HG02588 (cell line): Measurements from ENCODE around the gene NUP54.

ENCODE experiments used
- ATAC-seq: cut with Tn5 transposase; IDR thresholded peaks from one replicate; pipeline ENCODE4 v1.9.1; 2021; ENCODE audit warnings: mild to moderate bottlenecking, moderate library complexity; ENCODE audit not compliant: unreplicated experiment

The NUP54 gene, protein sequence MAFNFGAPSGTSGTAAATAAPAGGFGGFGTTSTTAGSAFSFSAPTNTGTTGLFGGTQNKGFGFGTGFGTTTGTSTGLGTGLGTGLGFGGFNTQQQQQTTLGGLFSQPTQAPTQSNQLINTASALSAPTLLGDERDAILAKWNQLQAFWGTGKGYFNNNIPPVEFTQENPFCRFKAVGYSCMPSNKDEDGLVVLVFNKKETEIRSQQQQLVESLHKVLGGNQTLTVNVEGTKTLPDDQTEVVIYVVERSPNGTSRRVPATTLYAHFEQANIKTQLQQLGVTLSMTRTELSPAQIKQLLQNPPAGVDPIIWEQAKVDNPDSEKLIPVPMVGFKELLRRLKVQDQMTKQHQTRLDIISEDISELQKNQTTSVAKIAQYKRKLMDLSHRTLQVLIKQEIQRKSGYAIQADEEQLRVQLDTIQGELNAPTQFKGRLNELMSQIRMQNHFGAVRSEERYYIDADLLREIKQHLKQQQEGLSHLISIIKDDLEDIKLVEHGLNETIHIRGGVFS

DNA sequence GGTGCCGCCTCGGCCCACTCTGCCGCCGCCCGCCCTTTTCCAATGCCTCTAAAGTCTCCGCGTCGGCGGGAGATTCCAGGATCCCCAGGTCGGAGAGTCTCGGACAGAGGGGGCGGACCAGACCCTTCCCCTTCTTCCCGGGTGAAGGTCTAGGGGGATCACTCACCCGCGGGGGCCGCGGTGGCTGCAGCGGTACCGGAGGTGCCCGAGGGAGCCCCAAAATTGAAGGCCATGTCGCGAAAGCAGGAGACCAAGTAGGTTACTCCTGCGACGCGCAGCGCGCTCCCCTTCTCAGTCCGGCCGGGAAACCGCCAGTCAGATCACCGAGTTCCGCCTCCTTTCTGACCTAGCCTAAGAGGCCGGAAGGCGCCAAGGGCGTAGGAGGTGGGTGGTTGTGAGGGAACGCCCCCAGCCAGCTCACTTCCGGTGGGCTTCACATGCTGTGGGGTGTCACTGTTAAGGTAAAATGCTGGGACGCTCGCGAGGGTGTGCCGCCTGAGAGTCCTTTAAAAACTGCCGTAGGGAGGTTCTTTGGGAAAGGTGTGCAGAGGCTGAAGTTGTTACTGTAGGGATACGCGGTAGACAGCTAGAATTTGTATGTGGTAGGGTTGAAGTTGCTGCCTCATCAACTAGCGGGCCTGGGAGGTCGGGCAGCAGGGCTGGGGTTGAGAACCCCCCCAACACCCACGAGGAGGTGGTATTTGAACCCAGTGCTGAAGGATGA lies at the start of gene NUP54:
TSS of gene NUP54 (minus strand) at position 256 of the 724 bp plus-strand sequence. CDS start at position 233, 23 bp downstream.
- ATAC-seq, result peak; percentile 99

DNA sequence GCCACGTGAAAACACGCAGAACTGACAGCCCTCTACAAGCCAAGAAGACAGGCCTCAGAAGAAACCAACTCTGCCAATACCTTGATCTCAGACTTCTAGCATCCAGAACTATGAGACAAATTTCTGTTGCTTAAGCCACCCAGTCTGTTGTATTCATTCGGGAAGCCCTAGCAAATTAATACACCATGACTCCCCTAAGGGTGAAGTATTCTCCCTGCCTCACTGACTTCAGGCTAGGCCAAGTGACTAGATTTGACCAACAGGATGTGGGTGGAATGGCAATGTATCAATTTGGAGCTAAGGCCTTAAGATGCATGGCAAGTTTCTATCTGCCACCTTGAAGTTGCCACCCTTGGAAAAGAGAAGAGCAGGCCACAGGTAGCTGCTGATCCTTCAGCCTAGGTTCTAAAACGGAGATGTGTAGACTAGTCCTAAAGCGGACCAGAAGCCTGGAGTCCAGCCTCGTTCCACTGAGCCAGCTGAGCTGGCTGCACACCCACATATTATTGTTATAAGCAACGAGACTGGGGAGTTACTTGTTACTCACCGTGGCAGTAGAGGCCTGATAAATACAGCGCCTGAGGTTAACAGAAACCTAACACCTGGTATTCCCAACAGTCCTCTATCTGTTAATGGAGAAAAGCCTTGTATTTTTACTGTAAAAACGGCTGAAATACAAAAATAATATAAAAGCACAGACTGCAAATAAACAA lies 49.0 kb upstream of the NUP54 start:
- ATAC-seq, result no peak

DNA sequence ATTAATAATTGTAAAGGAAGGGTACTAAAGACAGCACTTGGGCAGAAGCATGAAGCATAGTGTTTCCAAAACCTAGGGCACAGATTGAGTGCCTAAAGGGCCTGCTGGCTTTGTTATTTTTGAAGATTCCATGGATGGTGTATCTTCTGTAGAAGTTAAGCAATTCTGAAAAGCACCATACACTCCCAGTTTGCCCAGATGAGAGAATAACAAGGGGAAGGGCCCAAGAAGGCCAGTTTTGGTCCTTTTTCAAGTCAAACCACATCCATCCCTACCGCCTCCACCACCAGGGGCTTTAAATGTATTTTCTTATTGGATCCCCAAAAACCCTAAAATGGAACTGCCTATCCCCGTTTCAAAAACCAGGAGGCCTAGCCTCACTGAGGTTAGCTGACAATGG lies 48.2 kb upstream of the NUP54 start:
- ATAC-seq, result no peak

DNA sequence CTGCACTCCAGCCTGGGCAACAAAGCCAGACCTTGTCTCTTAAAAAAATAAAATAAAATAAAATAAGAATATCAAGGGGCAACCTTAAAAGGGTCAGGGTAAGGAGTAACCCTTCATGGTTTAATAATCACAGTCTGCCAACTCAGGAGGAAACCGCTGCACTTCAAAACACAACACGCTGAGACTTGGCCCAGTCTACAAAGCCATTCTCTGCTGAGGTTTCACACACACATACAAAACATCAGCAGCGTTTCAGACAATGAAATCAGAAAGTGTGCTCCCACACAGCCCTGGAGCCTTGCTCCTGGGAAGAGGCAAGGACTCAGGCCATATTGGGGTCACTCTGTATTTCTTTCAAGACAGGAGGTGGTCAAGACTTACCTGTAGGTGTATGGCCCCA lies 47.1 kb upstream of the NUP54 start:
- ATAC-seq, result no peak

DNA sequence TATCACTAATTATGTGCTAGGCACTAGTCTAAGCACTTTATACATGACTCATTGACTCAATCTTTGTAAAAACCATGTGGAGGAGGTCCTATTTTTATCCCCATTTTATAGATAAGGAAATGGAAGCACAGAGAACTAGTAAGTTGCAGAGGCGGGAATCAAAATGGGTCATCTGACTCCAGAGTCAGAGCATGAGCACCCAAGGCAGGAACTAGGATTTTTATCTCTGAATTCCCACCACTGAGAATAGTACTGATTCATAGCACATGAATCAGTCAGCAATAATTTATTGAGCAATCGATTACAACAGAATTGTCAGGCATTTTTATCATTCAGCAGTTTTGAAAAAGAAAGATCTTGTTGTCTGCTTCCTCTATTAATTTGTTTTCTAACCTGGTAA lies 46.1 kb upstream of the NUP54 start:
- ATAC-seq, result no peak

DNA sequence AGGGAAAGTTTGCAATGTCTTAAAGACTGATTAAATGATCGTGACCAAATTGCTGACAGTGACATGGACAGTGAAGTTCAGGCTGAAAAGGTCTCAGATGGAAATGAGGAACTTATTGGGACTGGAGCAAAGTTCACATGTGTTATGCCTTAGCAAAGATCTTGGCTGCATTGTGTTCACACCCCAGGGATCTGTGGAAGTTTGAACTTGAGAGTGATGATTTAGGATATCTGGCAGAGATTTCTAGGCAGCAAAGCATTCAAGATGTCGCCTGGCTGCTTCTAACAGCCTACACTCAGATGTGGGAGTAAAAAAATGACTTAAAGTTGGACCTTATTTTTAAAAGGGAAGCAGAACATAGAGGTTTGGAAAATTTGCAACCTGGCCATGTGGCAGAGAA lies 44.0 kb upstream of the NUP54 start:
- no peak for ATAC-seq

DNA sequence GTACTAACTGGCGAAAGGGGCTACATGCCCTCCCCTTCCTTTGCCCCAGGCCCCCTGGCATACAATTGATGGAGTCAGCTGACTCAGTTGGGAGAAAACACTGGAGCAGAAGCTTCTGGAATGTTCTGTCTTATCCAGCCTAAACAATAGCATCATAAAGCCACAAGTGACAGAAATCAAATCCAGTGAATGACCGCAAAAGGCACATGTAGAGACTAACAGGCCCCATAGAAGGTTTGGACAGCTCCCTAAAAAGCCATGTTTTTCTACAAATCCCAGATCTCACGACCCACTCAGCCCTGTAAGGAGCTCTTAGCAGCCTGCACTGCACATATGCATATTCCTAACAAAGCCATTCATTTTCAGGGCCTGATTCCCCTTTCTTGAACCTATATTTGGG lies 40.4 kb upstream of the NUP54 start:
- no peak for ATAC-seq

DNA sequence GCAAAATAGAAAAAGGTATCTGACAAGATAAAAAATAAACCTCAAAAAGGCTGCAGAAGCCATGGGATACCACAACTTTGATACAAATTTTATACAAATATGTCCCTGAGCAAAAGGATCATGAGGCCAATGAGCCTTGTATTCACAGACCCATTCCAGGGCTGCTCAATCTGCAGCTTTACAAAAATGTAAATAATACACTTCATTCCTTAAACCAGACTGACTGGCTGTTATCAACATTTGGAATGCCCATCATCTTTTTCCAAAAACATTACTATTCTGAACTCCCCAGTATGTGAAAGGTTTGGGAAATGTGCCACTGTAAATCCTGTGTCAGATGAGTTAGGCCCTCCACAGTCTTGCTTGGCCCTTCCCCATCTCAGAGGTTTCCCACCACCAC lies 40.0 kb upstream of the NUP54 start:
- no peak for ATAC-seq

DNA sequence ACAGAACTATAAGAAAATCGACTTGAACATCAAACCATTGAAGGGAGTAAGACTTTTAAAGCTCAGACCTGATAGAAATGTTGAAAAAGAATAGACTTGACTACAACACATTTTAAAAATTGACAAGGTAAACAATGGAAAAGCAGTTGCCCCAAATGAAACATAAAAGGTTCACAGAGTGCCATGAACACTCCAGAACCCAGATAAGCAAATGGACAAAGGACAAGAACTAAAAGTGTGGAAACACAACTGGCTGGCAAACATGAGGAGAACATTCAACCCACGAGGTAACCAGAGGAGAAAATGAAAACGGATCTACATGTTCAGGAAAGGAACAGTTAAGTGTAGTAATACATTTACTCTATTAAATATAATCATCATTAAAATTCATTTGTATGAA lies 39.0 kb upstream of the NUP54 start:
- no peak for ATAC-seq

DNA sequence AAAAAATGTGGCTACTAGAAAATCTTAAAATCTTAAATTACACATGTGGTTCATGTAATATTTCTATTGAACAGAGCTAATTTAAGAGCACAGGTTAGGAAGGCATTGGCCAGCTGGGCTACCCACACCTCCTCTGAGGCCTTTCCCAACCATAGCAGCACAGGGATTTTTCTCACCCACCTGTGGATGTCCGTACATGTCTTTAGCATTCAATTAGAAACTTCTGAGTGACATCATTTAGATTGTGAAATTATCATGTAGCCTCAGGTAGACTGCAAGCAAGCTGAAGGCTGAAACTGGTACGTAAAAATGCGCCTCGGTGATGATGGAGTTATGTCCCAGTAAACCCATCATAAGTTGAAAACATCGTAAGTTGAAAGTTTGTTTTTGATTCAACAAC lies 34.3 kb upstream of the NUP54 start:
- ATAC-seq, result no peak

DNA sequence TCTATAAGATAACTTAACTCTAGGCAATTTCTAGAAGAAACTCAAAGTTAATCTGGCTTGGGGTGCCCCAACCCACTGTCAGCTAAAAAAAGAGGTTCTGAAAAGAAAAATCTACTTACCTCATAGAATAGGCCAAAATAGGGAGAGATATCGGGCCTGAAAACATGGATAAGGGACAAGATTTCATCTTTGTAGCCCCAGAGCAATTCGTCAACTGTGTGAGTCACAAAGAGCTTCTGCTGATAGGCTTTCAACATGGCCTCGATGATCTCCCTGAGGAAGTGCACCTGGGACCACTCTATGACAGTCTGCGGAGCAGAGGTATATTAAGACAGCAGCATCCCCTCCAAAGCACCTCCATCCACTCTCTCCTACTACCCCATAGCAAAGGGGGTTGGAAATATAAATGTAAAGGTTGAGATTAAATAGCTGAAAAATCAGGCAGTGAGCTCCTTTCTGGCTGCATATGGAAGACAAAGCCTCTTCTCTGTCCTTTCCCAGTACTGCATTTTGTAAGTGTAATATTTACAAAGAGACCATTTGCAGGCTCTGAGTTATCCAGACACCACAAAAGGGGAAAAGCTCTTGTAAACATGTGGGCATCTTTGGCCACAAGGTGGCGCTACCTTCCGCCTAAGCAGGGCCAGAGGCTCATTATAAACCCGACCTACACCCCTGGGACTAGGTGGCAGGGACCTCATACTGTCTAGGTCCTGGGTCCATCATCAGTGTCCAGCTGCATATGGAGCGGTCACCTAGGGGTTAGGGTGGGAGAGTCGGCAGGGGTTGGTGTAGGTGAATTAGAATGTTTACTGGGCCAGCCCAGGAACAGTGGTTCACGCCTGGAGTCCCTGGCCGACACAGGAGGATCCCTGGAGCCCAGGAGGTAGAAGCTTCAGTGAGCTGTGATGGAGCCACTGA lies 31.5 kb upstream of the NUP54 start:
- ATAC-seq, result peak; percentile 73

DNA sequence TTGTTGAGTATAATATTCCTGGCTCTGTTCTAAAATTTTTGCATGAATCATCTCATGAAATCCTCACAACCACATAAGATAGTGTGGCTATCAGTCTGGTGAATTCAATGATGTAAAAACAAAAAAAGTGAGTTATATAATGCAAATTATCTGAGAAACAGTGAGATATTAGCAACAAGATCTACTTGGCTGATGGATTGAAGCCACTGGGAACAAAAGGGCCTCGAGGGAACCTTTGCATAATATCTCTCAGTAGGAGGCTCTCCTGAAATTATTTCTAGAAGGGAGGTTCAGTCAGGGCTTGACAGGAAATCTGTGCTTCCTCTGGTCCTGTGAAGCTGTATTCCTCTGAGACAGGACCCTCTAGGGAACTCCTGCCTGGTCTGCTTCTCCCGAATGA lies 30.1 kb upstream of the NUP54 start:
- ATAC-seq, result no peak

DNA sequence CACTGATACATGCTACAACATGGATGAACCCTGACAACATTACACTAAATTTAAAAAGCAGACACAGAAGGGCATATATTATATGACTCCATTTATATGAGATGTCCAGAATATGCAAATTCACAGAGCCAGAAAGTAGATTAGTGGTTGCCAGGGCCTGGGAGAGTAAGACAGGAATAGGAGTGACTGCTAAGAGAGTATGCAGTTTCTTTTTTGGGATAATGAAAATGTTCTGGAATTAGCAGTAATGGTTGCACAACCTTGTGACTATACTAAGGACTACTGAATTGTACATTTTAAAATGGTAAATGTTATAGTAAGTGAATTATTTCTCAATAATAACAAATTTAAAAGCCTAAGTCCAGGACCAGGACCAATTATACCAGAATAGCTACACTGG lies 29.5 kb upstream of the NUP54 start:
- no peak for ATAC-seq

DNA sequence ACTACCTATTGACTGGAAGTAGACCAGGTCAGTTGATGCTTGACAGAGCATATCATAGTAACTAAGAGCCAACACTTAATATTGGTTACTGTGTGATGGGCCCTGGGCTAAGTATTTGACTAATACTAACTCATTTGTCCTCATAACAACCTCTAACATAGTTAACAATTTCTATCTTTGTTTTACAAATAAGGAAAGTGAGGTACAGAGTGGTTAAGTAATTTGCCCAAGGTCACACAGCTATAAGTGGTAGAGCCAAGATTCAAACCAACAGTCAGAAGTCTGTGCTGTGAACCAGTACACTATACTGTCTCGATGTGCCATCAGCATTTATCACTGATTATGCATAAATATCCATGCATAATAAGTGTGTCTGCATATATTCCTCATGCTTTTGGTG lies 27.1 kb upstream of the NUP54 start:
- no peak for ATAC-seq

DNA sequence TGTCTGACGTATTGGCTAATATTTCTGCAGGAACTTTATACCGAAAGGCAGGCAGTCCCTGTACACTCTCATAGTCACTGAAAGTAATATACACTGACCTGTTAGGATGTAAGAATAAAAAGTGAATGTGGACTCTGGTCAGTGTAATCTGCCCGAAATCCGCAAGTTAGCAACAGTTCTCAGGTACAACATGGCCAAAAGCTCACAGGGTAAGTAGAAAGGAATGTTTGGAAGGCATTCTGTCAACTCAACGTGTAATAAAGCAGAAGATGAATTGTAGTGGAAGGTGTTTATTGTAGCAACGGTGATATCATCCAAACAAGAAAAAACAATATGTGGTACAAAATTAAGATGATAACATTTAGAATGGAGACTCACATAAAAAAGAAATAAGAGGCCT lies 26.0 kb upstream of the NUP54 start:
- ATAC-seq, result no peak

DNA sequence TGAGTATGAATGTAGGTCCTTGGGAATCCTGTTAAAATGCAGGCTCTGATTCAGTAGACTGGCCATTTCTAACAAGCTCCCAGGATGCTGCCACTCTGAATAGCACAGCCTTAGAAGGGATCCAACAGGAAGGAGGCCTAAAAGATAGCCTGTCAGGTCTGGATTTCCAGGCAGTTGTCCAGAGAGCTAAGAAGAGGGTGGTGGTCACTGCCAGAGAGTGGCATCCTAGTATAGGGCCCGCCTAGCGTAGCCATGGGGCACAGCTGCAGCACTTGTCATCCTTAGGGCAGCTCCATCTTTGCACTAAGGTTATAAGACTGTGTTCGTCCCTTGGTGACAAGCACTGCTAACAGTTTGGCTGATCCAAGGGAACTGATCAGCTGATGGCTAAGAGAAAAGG lies 20.5 kb upstream of the NUP54 start:
- ATAC-seq, result no peak

DNA sequence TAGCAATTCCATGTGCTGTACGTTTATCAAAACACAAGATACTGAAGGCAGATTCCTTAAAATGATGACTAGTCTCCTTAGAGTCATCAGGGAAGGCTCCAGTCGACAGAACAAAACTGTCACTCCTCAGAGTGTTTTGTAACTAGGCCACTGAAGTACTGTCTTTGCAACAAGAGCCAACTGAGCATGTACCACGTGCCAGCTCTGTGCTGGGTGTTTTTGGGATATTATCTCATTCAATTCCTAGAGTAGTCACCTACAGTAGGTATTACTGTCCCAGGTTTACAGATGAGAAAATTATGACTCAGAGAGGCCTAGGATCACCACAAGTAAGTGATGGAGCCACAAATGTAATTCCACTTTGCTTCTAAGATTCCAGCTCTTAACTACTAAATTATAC lies 18.3 kb upstream of the NUP54 start:
- ATAC-seq, result no peak

DNA sequence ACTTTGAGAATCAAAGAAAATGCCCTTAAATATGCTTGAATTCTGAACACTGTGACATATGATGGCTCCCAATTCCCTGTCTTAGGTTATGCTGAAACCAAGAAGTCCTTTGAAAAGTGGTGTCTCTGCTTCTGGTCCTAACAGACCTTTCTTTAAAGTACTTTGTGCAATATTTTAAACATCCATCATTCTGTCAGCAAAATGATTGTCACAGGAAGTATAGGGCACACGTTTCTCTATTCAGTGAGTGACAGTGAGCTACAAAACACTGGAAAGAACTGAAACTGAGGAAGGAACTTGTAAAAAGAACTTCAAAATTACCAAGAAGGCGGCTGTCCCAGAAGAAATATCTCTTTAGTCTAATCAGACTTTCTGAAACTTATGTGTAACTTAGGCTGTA lies 12.2 kb upstream of the NUP54 start:
- ATAC-seq, result no peak

DNA sequence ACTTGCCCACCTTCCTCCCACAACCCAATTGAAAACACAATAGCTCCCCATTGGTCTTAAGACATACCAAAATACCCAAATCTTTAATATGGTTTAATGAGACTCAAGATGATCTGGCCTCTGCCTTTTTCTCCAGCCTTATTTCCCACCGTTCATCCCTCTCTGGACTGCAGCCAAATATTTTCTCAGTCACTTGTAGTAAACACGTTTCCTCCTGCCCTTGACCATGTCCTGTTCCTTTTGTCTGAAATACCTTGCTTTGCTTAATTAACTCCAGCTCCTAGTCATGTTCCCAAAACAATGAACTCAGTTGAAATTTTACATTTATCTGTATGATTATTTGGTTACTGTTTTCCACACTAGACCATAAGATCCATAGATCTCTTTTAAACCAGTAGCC lies 8.4 kb upstream of the NUP54 start:
- no peak for ATAC-seq

DNA sequence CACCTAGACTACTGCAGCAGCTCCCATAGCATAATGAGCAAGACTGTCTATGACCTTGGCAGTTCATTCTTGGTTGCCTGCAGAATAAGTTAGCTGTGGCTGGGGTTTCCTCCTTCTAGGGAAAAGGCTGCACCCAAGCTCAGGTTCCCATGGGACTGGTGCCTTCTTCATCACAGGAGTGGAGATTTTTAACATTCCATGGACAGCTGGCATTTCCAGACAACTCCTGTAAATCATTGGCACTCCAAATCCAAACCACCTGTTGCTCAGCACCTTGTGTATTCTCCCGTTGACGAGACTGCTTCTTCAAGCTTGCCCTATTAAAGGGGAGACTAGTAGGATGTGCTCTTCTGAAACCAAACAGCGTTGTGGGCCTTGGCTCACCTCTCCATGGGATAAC lies 7.8 kb upstream of the NUP54 start:
- no peak for ATAC-seq

DNA sequence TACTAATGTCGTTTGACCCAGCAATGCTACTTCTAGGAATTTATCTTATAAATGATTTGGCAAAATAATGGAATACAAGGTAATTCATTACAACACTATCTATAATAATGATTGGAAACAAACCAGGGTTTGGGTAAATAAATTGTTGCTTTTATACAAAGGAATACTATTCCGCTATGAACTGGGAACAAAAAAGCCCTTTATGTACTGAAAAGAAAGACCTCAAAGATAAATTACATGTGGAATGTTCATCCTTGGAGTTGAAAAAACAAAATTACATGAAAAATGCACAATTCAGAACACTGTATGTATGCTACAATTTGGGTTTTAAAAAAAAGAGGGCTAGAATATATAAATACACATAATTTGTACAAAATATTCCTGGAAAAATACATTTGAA lies 5.2 kb upstream of the NUP54 start:
- no peak for ATAC-seq
